DMS53 (cell line): ENCODE data around the gene ABR.
"Not testable (repeated sequence)": the region's sequence is repeated elsewhere in the genome, so short reads cannot be mapped to it uniquely, and the experiment has no call there.

ENCODE experiments used
- DNase-seq: peaks from one replicate; lab custom pipeline; 2025; lab: John Stamatoyannopoulos, UW

ABR gene

DNA sequence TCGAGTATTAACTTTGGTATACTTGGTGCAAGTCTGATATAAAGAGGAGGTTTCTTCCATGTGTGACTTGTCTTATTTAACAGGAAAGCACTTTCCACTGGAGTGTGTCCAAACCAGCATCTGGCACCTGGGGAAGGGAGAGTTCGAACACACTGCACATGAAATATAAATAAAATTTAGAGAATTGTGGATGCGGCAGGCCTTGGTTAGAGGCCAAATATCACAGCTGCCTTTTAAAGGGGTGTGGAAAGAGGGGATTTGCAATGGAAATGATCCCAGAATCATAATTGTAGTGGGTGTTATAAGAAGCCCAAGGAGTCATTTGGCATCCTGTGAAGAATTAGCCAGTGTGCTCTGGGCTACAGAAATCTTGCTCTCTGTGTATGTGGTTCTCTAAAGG is 195.9 kb downstream of the ABR start:
- DNase-seq: no peak

DNA sequence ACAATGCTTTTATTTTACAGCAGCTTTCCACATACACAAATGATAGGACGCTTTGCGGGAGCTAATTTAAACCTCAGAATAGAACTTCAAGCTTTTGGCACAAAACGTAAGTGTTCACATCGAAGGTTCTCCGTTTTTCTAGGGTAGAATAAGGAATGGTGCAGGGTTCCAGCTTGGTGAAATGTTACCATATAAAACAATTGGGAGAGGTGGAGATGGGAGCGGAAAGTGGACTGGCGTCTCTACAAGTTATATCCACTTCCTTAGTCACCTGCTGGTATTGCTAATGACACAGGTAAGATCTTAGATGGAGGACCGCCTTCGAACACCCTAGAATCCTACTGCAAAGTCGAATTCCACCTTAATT is 198.5 kb downstream of the ABR start:
- no peak for DNase-seq

DNA sequence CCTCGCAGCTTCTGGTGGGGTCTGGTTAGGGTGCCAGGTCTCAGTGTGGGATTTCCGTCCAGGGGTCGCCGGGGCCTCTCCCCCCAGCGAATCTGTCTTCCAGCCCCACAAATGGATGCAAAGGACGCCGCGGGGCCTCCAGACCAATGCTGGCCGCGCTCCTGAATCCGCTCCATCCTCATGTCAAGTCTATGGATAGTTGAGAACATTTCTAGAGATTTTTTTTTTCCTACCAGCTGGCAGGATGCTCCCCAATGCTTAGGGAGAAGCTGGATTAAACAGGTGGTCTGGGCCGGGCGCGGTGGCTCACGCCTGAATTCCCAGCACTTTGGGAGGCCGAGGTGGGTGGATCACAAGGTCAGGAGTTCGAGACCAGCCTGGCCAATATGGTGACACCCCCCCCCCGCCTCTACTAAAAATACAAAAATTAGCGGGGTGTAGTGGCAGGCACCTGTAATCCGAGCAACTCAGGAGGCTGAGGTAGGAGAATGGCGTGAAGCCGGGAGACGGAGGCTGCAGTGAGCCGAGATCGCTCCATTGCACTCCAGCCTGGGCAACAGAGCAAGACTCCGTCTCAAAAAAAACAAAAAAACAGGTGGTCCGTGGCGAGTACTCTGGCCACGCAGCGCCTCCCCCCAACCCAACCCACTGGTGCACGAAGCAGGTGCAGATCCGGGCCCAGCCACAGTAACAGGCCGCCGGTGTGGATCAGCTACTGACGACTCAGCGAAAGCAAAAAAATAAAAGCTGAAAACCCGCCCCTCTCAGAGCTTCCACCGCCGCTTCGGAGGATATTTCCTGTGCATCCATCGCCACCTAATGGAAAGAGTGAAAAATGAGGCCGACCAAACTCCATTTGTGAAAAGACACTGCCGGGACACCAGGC is 199.1 kb downstream of the ABR start:
- peak; percentile 92 for DNase-seq

DNA sequence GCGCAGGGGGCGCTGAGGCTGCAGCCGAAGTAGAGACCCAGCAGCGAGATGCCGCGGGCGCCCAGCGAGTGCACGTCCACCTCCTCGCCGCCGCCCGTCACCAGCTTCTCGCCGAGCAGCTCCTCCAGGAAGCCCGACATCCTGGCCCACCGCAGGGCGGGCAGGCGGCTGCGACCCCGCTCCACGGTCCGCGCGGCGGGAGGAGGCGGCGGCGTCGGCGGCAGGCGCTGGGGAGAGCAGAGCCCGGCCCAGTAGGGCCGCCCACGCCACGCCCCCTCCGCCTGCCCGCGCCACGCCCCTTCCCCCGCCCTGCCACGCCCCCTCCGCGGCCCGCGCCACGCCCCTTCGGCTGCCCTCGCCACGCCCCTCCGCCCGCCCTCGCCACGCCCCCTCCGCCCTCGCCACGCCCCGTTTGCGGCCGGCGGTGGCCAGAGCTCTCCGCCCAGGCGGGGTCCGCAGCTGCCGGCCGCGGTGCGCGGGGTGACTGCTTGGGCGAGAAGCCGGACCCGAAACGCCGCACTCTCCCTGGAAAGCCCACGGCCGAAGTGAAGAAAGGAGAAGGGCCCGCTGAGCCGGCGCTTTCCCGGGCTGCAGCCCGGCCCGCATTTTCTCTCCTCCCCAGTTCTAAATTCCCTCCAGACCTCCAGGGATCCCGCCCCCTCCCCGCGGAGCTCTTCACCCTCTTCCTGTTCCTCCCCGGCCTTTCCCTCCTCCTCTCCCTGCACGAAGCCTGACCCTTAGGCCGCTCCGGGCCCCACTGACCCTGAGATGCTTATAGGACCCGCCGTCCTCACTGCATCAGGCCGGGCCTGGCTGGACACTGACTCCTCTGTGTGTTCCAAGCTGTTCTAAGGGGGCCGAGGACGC is 200.0 kb downstream of the ABR start, which contains the start of gene NXN:
TSS of gene NXN (minus strand) at position 238 of the 867 bp plus-strand sequence.
- DNase-seq: peak; percentile 78

DNA sequence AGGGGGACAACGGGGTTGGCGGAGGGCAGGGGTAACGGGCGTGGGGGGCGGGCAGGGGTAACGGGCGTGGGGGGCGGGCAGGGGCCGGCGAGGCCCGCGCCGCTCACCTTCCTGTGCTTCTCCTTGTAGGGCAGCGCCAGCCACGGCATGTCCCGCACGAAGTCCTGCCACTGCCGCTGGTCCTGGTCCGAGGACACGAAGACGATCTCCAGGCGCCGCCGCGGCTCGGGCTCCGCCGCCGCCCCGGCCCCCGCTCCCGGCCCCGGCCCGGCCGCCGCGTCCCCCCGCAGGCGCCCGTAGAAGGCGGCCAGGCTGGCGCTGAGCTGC is 200.6 kb downstream of the ABR start:
- peak; percentile 73 for DNase-seq

DNA sequence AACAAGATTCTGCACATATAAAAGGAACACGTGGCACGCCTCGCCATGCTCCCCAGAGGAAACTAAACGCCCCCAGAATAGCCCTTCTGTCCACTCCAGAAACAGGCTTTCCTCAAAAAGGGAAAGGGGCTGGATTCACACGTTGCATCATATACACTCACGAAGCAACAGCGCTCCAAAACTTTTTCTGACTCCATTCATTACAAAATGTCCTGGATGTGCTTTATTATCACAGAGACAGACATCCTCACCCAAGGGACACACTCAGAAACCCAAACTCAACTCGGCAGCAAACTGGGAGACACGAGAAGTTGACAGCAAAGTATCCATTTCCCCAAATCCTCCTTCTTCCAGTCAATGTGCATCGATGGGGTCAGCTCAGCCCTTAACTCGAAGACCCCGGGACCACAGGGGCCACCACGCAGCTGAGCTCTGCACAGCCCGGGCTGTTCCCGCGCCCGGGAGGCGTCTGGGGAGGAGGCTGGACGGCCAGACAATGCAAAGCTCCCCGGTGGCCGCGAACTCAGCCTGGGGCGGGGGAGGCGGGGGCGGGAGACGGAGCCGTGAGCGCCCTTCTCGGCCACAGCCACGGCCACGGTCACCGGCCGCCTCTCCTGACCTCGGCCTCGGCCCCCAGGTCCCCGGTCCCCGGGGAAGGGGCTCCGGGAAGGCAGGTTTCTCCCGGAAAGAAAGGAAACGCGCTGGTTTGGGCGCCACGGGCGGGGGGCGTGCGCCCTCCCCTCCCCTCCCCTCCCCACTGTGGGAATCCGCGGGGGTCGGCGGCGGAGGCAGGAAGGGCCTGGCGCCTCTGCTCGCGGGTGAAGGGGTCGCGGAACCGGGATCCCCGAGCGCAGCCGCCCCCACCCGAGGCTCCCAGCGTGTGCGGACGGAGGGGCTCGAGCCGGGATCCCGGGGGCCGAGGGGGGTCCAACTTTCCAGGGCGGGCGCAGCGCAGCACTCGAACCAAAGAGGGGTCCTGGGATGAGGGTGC is 201.4 kb downstream of the ABR start:
- peak; percentile 11 for DNase-seq

DNA sequence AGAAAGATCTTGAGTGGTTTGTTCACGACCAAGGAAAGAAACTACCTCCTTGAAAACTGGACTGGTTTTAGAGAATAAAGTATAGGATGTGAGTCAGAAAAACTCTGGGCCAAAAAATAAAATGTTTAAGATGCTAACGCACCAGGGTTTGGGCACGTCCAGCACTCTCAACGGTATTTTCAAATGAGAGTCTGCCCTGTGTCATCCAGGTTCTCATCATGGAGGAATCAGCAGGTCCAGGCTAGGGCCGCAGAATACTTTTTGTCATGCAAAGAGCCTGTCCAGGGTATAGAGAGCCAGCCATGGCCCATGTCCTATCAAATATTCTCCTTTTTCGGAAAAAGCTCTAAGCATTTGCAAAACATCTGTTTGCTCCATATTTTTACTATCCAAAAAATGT is 202.6 kb downstream of the ABR start:
- DNase-seq: no peak

DNA sequence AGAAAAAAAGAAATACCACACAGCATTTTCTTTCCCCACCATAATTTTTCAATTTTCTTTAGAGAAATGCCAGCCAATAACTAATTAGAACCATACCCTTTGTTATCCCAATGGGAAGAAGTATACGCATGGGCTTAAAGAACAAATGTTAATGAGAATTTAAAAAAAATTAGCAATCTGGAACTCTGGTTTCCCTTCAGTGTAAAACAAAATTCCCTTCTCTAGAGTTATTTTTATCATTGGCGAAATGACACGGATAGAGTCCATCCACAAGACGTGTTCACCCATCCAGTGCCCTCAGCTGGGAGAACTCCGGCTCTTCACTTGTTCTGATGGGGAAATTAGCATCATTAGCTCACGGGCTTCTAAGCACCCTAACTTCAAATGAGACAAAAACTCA is 203.5 kb downstream of the ABR start:
- DNase-seq: no peak

DNA sequence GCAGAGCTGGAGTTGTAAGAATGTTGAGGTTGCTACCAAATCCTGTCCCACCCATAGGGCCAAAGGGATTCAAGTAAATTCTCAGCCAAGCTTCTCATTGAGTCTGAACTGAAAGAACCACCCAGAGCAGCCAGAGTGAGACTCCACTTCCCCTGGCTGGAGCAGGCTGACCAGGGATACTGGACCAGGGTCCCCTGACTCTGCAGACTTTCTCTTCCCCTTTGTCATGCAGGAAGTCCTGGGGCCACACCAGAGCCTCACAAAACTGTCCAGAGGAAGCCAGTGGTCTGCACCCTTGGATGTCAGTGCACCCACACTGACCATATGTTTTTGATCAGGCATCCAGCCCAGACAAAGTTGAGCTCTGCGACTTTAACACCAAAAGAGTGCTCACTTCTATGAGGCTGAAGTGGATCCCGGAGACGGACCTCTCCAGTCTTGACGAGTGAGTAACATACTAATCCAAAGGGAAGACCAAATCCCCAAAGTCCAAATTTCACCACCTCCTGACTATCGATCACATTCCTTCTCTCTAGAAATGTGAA is 204.3 kb downstream of the ABR start:
- DNase-seq: no peak

DNA sequence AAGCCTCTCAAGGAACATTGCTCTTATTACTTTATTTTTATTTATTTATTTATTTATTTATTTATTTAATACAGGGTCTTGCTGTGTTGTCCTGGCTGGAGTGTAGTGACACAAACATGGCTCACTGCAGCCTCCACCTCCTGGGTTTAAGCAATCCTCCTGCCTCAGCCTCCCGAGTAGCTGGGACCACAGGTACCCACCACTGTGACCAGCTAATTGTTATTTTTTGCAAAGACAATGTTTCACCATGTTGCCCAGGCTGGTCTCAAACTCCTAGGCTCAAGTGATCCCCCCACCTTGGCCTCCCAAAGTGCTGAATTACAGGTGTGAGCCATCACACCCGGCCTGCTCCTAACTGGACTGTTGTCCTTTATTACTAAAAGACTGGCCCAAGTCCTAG is 205.0 kb downstream of the ABR start:
- not testable (repeated sequence) for DNase-seq

DNA sequence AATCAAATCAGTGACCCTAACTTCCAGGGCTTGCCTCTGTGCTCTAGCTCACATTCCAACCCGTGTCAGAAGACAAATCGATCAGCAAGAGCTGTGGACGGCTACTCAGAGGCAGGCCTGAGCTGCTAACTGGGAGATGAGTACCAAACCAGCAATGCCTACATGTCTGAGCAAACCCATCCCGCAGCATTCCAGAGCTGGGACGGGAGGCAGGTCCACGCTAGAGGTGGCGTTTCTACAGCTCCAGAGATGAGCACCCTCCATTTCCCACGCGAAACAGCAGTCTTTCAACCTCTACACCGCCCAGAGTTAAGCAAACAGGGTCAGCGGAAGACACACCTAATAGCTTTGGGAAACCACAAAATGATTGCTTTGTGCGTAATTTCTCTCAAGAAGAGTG is 206.7 kb downstream of the ABR start:
- no peak for DNase-seq

DNA sequence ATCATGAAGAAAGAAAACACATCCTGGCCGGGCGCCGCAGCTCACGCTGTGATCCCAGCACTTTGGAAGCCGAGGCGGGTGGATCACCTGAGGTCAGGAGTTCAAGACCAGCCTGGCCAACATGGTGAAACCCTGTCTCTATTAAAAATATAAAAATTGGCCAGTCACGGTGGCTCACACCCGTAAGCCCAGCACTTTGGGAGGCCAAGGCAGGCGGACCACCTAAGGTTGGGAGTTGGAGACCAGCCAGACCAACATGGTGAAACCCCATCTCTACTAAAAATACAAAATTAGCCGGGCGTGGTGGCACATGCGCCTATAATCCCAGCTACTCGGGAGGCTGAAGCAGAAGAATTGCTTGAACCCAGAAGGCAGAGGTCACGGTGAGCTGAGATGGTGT is 207.9 kb downstream of the ABR start:
- not testable (repeated sequence) for DNase-seq

DNA sequence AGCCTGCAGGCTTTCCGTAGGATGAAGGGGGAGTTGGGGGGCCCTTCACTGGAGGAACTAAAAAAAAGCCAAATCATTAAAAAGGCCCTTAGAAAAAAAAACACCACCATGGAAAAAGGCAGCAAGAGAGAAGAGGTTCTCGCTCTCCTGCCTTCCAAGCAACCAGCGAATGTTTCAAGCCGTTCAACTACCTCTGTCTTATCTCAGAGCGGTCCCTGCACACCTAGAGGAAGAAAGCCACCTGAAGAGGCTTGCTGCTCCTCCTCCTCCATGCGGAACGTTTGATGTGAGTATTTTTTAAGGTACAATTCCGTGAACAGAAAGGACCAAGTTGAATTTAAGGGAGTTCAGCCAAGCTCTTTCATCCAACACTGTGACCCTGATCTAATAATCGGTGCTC is 209.4 kb downstream of the ABR start:
- DNase-seq: no peak

DNA sequence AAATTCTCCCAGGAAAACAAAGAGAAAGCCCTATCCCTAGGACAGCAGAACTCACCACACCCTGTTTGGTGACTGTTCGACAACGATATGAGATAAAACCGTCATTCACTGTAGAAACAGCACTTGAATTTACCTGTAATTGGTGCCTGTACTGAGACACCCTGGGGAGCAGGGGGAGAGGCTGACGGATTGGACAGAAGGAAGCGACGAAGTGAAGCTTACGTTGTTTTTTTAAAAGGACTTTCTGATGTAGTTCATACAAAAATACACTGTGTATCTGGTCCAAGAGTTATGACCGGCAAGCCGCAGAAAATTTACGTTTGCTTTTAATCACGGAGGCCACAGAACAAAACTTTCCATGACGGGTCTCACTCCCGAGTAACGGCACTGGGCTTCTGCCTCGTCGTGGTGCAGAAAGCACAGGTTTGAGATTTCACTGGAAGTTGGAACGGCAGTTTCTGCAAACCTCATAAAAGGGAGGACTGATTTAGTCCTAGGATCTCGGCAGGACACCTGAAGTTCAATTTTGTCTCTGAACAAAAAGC is 209.9 kb downstream of the ABR start:
- DNase-seq: peak; percentile 26

DNA sequence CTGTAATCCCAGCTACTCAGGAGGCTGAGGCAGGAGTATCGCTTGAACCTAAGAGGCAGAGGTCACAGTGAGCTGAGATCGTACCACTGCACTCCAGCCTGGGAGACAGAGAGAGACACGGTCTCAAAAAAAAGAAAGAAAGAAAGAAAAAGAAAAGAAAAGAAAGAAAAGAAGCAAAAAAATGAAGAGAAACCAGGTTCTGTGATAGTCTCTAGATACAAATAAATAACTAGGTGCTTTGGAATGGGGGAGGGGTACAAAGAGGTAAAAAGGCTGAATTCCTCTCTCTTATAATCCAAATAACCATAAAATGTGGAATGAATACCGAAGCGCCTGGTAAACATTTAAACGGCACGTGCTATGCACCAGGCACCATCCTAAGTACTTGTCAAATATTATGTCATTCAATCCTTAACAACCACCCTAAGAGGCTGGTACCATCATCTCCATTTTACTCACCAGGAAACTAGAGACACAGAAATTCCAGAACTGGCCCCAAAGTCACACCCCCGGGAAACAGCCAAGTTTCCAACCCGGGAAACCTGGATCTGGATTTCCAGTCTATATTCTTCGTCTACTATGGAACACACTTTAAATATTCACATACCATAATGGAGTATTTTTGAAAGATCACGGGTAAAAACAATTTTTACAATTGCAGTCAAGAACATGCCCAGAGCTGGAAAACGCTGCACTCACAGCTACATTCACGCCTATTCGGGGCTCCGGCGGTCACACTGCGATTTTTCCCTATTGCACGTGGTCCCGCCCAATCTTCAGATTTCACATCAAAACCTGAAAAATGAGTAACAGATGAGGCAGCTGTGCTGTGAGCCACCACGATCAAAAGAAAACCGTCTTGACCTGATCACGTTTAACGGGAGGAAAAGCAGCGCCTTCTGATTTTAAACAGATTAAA is 210.7 kb downstream of the ABR start:
- DNase-seq: peak; percentile 86

DNA sequence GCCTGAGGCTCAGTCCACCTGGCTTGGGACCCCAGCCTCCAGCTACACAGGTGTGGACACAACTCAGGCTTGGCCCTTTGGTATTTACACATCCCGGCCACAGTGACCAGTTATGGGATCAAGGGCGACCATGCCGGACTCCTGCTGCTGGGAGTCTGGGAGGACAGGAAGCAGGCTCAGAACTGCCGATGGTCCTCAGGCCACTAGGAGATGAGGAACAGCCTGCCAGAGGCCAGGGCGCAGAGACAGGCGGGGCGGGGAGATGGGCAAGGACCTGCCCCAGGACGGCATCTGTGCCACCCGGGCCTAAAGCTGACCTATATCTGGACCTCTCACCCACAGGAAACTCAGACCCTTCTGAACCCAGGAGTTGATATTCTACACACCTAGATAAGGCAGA is 212.7 kb downstream of the ABR start:
- no peak for DNase-seq

DNA sequence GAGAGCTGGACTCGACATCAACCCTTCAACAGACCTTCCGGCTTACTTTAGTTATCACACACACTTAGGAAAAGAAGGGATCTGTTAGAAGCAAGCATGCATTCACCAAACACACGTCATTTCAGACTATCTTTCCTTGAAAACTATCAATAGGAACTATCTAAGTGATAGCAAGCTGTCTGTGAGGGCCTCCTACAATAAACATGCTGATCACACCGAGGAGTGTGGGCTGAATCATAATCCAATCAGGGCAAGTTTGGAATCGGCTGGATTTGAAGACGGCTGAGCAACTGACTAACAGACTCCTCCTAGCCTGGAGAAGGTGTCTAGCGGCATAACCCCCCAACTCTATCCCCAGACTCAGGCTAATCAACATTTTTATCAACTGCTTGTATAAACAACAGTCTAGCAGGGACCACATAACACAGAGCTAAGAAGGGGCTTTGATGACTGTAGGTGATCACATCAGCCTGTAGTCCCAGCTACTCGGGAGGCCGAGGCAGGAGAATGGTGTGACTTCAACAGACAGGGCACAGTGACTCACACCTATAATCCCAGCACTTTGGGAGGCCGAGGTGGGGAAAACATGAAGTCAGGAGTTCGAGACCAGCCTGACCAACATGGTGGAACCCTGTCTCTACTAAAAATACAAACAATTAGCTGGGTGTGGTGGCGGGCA is 214.3 kb downstream of the ABR start:
- no peak for DNase-seq

DNA sequence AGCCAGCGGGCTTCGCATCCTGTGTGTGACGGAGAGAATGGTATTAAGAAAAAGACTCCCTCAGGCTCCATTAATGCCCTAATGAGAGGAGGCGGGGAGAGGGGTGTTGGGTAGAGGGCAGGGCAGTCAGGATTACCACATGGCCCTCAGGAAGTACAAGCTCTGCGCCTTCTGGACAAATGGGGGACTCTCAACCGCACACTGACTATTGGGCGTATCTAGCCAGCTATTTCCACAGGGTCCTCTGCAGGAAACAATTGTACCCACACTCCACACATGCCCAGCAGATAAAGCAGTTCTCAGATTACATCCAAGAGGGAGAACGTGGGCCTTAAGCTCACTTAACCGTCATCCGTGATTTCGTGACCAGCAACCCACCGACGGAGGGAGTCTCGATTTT is 214.9 kb downstream of the ABR start:
- no peak for DNase-seq

DNA sequence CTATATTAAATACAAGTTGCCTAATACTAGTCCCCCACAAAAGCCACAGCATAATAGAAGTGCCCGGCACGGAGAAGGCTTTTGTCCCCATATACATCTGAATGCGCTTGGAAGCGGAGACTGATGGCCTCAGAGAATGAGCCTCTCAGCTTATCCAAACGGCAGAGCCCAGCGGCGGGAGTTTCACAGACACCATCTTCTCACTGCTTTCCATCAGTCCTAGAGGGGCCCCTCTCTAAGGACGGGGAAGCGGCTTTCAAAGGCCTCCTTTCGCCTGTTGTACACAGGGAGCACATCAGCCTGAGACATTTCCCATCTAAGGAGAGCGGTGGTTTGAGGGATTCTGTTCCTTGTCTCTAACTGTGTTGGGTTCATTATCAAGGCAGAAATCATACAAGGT is 217.1 kb downstream of the ABR start:
- DNase-seq: no peak

DNA sequence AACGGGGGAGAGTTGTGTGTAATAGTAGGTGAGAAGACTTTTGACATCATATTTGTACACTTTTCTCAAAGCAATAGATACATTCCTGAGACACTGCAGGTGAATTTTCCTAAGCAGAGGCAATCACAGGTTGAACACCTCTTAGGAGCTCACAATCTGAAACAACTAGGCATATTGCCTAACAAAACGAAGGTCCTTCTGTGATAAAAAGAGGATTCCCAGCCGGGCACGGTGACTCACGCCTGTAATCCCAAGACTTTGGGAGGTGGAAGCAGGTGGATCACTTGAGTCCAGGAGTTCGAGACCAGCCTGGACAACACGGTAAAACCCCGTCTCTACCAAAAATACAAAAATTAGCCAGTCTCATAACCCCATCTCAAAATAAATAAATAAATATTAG is 217.6 kb downstream of the ABR start:
- DNase-seq: no peak
